Astrocyte (in vitro differentiated cells and primary cell): ENCODE measurements around the gene MAPRE2. TPM values are rescaled to one million over a fixed set of nuclear protein-coding genes. Genes with fewer than 3 reads are reported as not detected.

ENCODE experiments used
- DNase-seq: peaks from one replicate; pipeline ENCODE4 v3.0.0-alpha.2; 2010; ENCODE audit warnings: low read depth
- FAIRE-seq: peaks from 2 replicates; lab custom pipeline; 2011; peaks lifted over from hg19 to GRCh38; lab: Jason Lieb, UNC
- H2AFZ ChIP-seq: 2 replicates; pipeline ENCODE4 v1.6.0; 2012; ENCODE audit warnings: low read depth, low read length, inconsistent platforms
- H3K27ac ChIP-seq: 2 replicates; pipeline ENCODE4 v1.5.1; 2011; ENCODE audit warnings: low read depth, low read length, inconsistent platforms
- H3K27me3 ChIP-seq: 2 replicates; pipeline ENCODE4 v1.6.0; 2011; ENCODE audit warnings: low read length, inconsistent platforms; ENCODE audit not compliant: insufficient read depth
- H3K36me3 ChIP-seq: 2 replicates; pipeline ENCODE4 v1.5.1; 2011; ENCODE audit warnings: low read length, inconsistent platforms; ENCODE audit not compliant: insufficient read depth
- H3K4me1 ChIP-seq: 2 replicates; pipeline ENCODE4 v1.5.1; 2011; ENCODE audit warnings: low read length, inconsistent platforms; ENCODE audit not compliant: insufficient read depth
- H3K4me2 ChIP-seq: 2 replicates; pipeline ENCODE4 v1.6.0; 2012; ENCODE audit warnings: low read length, inconsistent platforms
- H3K4me3 ChIP-seq: 2 replicates; pipeline ENCODE4 v1.5.1; 2011; ENCODE audit warnings: low read depth, mild to moderate bottlenecking, low read length, inconsistent platforms; ENCODE audit not compliant: insufficient read depth
- H3K79me2 ChIP-seq: 2 replicates; pipeline ENCODE4 v1.6.0; 2012; ENCODE audit warnings: mild to moderate bottlenecking, low read length, inconsistent platforms; ENCODE audit not compliant: insufficient read depth
- H3K9ac ChIP-seq: 2 replicates; pipeline ENCODE4 v1.6.0; 2012; ENCODE audit warnings: mild to moderate bottlenecking, low read length, inconsistent platforms
- H3K9me3 ChIP-seq: 2 replicates; pipeline ENCODE4 v1.5.1; 2012; ENCODE audit warnings: low read depth, mild to moderate bottlenecking, low read length, inconsistent platforms; ENCODE audit not compliant: insufficient read depth
- H4K20me1 ChIP-seq: 2 replicates; pipeline ENCODE4 v1.6.0; 2012; ENCODE audit warnings: low read length, inconsistent platforms; ENCODE audit not compliant: insufficient read depth
- H3K27ac Mint-ChIP-seq: one replicate; pipeline ENCODE4 v1.8.0; 2021; ENCODE audit warnings: mild to moderate bottlenecking, mixed read lengths; ENCODE audit not compliant: unreplicated experiment
- H3K27me3 Mint-ChIP-seq: one replicate; pipeline ENCODE4 v1.8.0; 2021; ENCODE audit warnings: low read depth, mixed read lengths; ENCODE audit not compliant: unreplicated experiment
- H3K36me3 Mint-ChIP-seq: one replicate; pipeline ENCODE4 v1.8.0; 2021; ENCODE audit warnings: low read depth, mixed read lengths; ENCODE audit not compliant: unreplicated experiment
- H3K4me1 Mint-ChIP-seq: one replicate; pipeline ENCODE4 v1.8.0; 2021; ENCODE audit warnings: low read depth, mixed read lengths; ENCODE audit not compliant: unreplicated experiment
- H3K4me3 Mint-ChIP-seq: one replicate; pipeline ENCODE4 v1.8.0; 2021; ENCODE audit warnings: mild to moderate bottlenecking, moderate library complexity, mixed read lengths; ENCODE audit not compliant: unreplicated experiment
- H3K9me3 Mint-ChIP-seq: one replicate; pipeline ENCODE4 v1.8.0; 2021; ENCODE audit warnings: mild to moderate bottlenecking, mixed read lengths; ENCODE audit not compliant: unreplicated experiment
- EZH2 ChIP-seq: IDR thresholded peaks from 2 replicates; pipeline ENCODE4 v1.6.1; 2012; ENCODE audit warnings: mild to moderate bottlenecking, low read length, inconsistent platforms; ENCODE audit not compliant: insufficient read depth
- total RNA-seq: library from RNA; stranded (reverse); gene quantifications from 2 replicates; pipeline ENCODE4 v1.2.1, GENCODE V29; 2021
- TF ChIP-seq, protein P1 (sequence below): IDR thresholded peaks from 2 replicates; pipeline ENCODE4 v1.5.1; 2011; ENCODE audit warnings: low read depth, mild to moderate bottlenecking, inconsistent platforms, low read length, moderate library complexity; ENCODE audit not compliant: insufficient read depth

MAPRE2 gene
- total RNA-seq, 1 donor from 2014 or later, result 33.8 TPM

DNA sequence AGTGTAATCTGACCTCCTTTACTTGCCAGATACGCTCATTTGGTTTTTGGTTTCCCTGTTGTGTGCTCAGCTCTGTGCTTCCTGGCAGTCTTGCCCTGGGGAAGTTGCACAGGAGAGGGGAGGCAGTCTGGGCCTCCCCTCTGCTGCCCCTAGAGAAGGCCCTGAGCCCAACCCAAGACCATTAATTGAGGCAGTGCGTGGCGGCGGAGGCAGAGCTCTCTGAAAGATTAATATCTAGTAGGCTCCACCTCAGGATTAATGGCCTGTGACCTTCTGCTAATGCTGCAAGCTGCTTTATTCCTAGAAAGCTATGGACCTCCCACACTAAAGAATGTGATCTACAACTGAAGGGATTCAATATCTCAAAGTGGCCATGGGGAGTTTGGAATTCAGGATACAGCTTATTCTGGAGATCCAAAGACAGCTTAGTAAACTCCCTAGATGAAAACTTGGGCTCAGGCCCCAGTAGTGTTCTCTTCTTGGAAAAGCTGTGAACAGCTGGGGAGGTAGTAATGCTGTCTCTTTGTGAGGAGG is 41.4 kb upstream of the MAPRE2 start:
- no peak overlapping the region for H2AFZ ChIP-seq

DNA sequence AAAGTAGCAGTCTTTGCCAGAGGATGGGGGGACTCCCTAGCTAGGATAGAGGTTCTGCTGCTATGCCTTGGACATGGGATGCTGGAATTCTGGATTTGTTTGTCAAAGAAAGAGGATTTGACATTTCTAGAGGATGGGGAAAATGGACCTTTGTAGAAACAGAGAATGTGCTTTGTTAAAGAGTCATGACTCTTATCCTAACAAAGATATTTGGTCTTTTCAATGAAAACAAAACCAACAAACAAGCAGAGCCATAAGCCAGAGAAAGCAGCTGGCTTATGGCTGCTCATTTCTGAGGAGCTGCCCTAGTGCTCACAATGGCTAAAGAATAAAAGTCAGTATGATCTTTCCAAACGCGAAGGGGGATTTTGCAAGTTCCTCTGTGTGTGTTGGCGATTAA is 40.8 kb upstream of the MAPRE2 start:
- H2AFZ ChIP-seq, result no peak overlapping the region

More for the DNA sequence above, 41.4 kb upstream of the MAPRE2 start:
- Histone ChIP-seq H3K9ac (no peak overlapping the region), H3K4me2 (no peak overlapping the region), H3K79me2 (no peaks in the 10 kb centered on the region), H4K20me1 (no peaks in the 10 kb centered on the region), H3K36me3 (no peaks in the 10 kb centered on the region), H3K9me3 (no peaks in the 10 kb centered on the region), H3K27ac (no peak overlapping the region), H3K27me3 (no peaks in the 10 kb centered on the region), H3K4me1 (no peaks in the 10 kb centered on the region), H3K4me3 (no peak overlapping the region)
- no peaks in the 10 kb centered on the region for H3K4me1 Mint-ChIP-seq
- TF ChIP-seq EZH2, result no peak
- TF ChIP-seq, protein P1, sequence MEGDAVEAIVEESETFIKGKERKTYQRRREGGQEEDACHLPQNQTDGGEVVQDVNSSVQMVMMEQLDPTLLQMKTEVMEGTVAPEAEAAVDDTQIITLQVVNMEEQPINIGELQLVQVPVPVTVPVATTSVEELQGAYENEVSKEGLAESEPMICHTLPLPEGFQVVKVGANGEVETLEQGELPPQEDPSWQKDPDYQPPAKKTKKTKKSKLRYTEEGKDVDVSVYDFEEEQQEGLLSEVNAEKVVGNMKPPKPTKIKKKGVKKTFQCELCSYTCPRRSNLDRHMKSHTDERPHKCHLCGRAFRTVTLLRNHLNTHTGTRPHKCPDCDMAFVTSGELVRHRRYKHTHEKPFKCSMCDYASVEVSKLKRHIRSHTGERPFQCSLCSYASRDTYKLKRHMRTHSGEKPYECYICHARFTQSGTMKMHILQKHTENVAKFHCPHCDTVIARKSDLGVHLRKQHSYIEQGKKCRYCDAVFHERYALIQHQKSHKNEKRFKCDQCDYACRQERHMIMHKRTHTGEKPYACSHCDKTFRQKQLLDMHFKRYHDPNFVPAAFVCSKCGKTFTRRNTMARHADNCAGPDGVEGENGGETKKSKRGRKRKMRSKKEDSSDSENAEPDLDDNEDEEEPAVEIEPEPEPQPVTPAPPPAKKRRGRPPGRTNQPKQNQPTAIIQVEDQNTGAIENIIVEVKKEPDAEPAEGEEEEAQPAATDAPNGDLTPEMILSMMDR, result no peak
- no peak for DNase-seq
- H3K36me3 Mint-ChIP-seq, result peaks cover 5% of the 10 kb centered on the region
- no peak for FAIRE-seq
- H3K4me3 Mint-ChIP-seq, result no peak overlapping the region
- peaks cover 12% of the 10 kb centered on the region for H3K9me3 Mint-ChIP-seq
- no peak overlapping the region for H3K27ac Mint-ChIP-seq
- H3K27me3 Mint-ChIP-seq, result no peaks in the 10 kb centered on the region

GRCh38 chr18:35002120-35002519 is 39.1 kb upstream of the MAPRE2 start:
- no peak overlapping the region for H3K9ac ChIP-seq
- no peaks in the 10 kb centered on the region for H4K20me1 ChIP-seq
- no peaks in the 10 kb centered on the region for H3K36me3 ChIP-seq
- no peak for TF ChIP-seq EZH2
- TF ChIP-seq, protein P1, result no peak
- Mint-ChIP-seq H3K4me1 (no peaks in the 10 kb centered on the region), H3K27ac (no peak overlapping the region), H3K4me3 (no peak overlapping the region), H3K9me3 (peaks cover under 1% of the 10 kb centered on the region), H3K36me3 (no peaks in the 10 kb centered on the region), H3K27me3 (no peaks in the 10 kb centered on the region)
- no peak overlapping the region for H3K4me2 ChIP-seq
- no peak overlapping the region for H3K4me3 ChIP-seq
- H3K9me3 ChIP-seq, result no peaks in the 10 kb centered on the region
- no peaks in the 10 kb centered on the region for H3K4me1 ChIP-seq
- no peaks in the 10 kb centered on the region for H3K79me2 ChIP-seq
- H3K27me3 ChIP-seq, result no peaks in the 10 kb centered on the region
- no peak for FAIRE-seq
- H3K27ac ChIP-seq, result no peak overlapping the region
- DNase-seq, result no peak
- H2AFZ ChIP-seq, result no peak overlapping the region

More for the DNA sequence above, 40.8 kb upstream of the MAPRE2 start:
- Histone ChIP-seq H4K20me1 (no peaks in the 10 kb centered on the region), H3K79me2 (no peaks in the 10 kb centered on the region), H3K27ac (no peak overlapping the region), H3K4me1 (no peaks in the 10 kb centered on the region), H3K27me3 (no peaks in the 10 kb centered on the region), H3K4me2 (no peak overlapping the region), H3K9ac (no peak overlapping the region), H3K9me3 (no peaks in the 10 kb centered on the region), H3K36me3 (no peaks in the 10 kb centered on the region), H3K4me3 (no peak overlapping the region)
- no peaks in the 10 kb centered on the region for H3K27me3 Mint-ChIP-seq
- DNase-seq, result no peak
- H3K27ac Mint-ChIP-seq, result no peak overlapping the region
- H3K36me3 Mint-ChIP-seq, result peaks cover 4% of the 10 kb centered on the region
- peaks cover 11% of the 10 kb centered on the region for H3K9me3 Mint-ChIP-seq
- FAIRE-seq, result no peak
- H3K4me1 Mint-ChIP-seq, result no peaks in the 10 kb centered on the region
- TF ChIP-seq, protein P1, result no peak
- H3K4me3 Mint-ChIP-seq, result no peak overlapping the region
